Heart right ventricle (tissue), 16 donors: ENCODE results near the gene KDM5B. TPM values are rescaled to one million over a fixed set of nuclear protein-coding genes. Genes with fewer than 3 reads are reported as not detected.

ENCODE experiments used
- ATAC-seq, 8 donors: fragments of 200-7000 bp; cut with Tn5 transposase; one replicate each; pipeline ENCODE4 v1.9.1; 2020; ENCODE audit warnings: mild to moderate bottlenecking in 8 of 8, moderate library complexity in 8 of 8, moderate number of reproducible peaks in 1 of 8
- DNase-seq, 2 donors: peaks; one replicate each; pipeline ENCODE4 v3.0.0-alpha.2; 2020
- H3K27ac ChIP-seq, 10 donors: fragments of 200-600 bp; sonication (generic) in 2 of 10; one replicate each; pipeline versions ENCODE4 v1.5.0 to v1.8.0; 2020 to 2022; ENCODE audit warnings: mild to moderate bottlenecking in 3 of 10
- H3K27me3 ChIP-seq, 7 donors: fragments of 200-600 bp; one replicate each; pipeline ENCODE4 v1.8.0; 2021 to 2022; ENCODE audit warnings: mild to moderate bottlenecking in 2 of 7
- H3K36me3 ChIP-seq, 9 donors: fragments of 200-600 bp; sonication (generic) in 1 of 9; one replicate each; pipeline versions ENCODE4 v1.5.0 to v1.8.0; 2020 to 2022; ENCODE audit warnings: mild to moderate bottlenecking in 2 of 9
- H3K4me1 ChIP-seq, 9 donors: fragments of 200-600 bp; sonication (generic) in 1 of 9; one replicate each; pipeline versions ENCODE4 v1.5.0 to v1.8.0; 2020 to 2022; ENCODE audit warnings: mild to moderate bottlenecking in 4 of 9
- H3K4me3 ChIP-seq, 10 donors: fragments of 200-600 bp; sonication (generic) in 2 of 10; one replicate each; pipeline versions ENCODE4 v1.5.0 to v1.8.0; 2020 to 2022; ENCODE audit warnings: mild to moderate bottlenecking in 7 of 10, moderate library complexity in 2 of 10
- H3K9me3 ChIP-seq, 11 donors: fragments of 200-600 bp in 10 of 11; sonication (generic) in 2 of 11; one replicate each; pipeline versions ENCODE4 v1.5.0 to v1.8.0; 2013 to 2022; ENCODE audit warnings: mild to moderate bottlenecking in 2 of 11, control low read depth in 1 of 11, moderate library complexity in 1 of 11
- WGBS, 2 donors: extraction: QIAGEN DNeasy Blood & Tissue Kit; methylation state at CpG; one replicate each; pipeline ENCODE4 v1.1.7; 2013; ENCODE audit warnings: inconsistent platforms in 1 of 2; 5-methylcytosine and 5-hydroxymethylcytosine counted together
- intact Hi-C, 10 donors: fragments of 100-400 bp; cut with DNase I; formaldehyde crosslinking; loops; one replicate each; pipeline versions ENCODE4 v1.11.1 to v1.14.2; 2022
- polyA plus RNA-seq, 2 donors: library from polyadenylated mRNA; stranded (reverse); fragments of 200-250 nt; gene quantifications; one replicate each; pipeline ENCODE4 v1.2.3, GENCODE V29; 2013
- total RNA-seq, 10 donors: library from RNA; stranded (reverse); fragmentation: NEBNext Ultra II Directional in 3 of 10; extraction: Animal tissue kit (Norgen Biotek cat#: 25700) in 3 of 10; gene quantifications; one replicate each; pipeline versions ENCODE4 v1.2.1 to v1.2.4, GENCODE V29; 2021 to 2023
- TF ChIP-seq, protein P1 (sequence below), 9 donors: fragments of 200-600 bp; sonication (generic) in 2 of 9; IDR thresholded peaks; one replicate each; pipeline versions ENCODE4 v1.5.0 to v1.8.0; 2021 to 2022; ENCODE audit warnings: antibody characterized with exemption in 9 of 9, mild to moderate bottlenecking in 5 of 9, moderate library complexity in 1 of 9
- donor health status: Arrhythmogenic right ventricular cardiomyopathy.
- donor health status: ischemic (EF 13 %, LVEDD 7.1; RV severe dilation, severe dysfunction).
- donor health status: healthy with polysubstance abuse.
- donor health status: DM: no; HTN: yes; CAD: no.
- donor health status: DM: no; HTN: no; CAD: no.
- donor health status: ischemic (EF 25% LVEDD 6.9; RV normal size, moderate dysfunction).
- donor health status: ischemic (EF 25% LVEDD 5.7; RV mildly dilated, moderate dysfunction).
- donor health status: healthy.
- donor health status: DM: yes; HTN: yes; CAD: no.
- donor health status: Ischemic cardiomyopathy.
- donor health status: ischemic (EF 35%, LVEDD 5.7; RV mildly dilated, moderate dysfunction).
- donor health status: nonischemic (EF 11% LVEDD 7.7; RV severe dilation, severe dysfunction).
- donor health status: DM: yes; HTN: yes; CAD: no.
- donor health status: PGD.
- donor health status: ischemic (EF 29% LVEDD 5.4; RV normal size, mild dysfunction).
- donor health status: nonischemic (EF 23%, LVEDD 6.1; RV moderate dilation, normal function).

KDM5B gene
- total and polyA plus RNA-seq, 12 donors, result 4.9 to 18.5 (median 13.6) TPM

DNA sequence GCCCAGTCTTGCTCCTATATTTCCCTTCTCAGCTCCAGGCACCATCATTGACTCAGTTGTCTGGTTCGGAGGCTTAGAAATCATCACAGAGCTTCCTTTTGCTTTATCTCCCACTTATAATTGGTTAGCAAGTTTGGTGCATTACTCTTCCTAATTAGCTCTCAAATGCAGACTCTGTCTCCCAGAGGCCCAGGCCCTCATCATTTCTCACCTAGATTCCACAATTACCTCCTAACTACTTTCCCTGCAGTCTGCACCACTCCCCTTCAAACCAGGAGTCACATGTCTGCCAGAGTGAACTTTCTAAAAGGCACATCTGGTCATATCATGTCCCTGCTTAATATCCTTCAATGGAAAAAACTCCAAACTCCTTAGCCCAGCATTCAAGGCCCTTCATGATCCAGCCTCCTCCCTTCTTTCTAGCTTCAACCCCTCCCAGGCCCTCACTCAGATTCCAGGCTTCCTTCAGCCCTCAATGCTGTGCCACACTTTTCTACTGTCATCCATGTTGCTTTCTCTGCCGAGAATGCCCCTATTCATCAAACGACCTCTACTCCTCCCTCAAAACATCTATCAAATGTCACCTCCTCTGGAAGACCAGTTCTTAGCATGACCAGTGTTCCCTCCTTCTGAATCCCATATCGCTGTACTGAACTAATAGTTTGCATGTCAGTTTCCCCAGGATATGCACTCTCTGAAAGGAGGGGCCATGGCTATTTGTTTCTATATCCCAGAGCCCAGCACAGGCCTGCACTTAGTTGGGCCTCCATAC, 128.6 kb downstream of the KDM5B start:
- Histone ChIP-seq H3K27me3 (peaks cover 0 to 90% (median 28%) of the 10 kb centered on the region in 7 donors), H3K36me3 (no peaks in the 10 kb centered on the region), H3K4me3 (no peak overlapping the region), H3K27ac (no peak overlapping the region), H3K4me1 (no peaks in the 10 kb centered on the region), H3K9me3 (peaks cover 0 to 12% (median 0%) of the 10 kb centered on the region in 11 donors)
- TF ChIP-seq, protein P1, sequence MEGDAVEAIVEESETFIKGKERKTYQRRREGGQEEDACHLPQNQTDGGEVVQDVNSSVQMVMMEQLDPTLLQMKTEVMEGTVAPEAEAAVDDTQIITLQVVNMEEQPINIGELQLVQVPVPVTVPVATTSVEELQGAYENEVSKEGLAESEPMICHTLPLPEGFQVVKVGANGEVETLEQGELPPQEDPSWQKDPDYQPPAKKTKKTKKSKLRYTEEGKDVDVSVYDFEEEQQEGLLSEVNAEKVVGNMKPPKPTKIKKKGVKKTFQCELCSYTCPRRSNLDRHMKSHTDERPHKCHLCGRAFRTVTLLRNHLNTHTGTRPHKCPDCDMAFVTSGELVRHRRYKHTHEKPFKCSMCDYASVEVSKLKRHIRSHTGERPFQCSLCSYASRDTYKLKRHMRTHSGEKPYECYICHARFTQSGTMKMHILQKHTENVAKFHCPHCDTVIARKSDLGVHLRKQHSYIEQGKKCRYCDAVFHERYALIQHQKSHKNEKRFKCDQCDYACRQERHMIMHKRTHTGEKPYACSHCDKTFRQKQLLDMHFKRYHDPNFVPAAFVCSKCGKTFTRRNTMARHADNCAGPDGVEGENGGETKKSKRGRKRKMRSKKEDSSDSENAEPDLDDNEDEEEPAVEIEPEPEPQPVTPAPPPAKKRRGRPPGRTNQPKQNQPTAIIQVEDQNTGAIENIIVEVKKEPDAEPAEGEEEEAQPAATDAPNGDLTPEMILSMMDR (IDR thresholded peaks at IDR 0.05), result no peak
- intact Hi-C loops, result no loop called here
- no peak for ATAC-seq
- DNase-seq, result no peak
- WGBS, 2 donors, result 69 to 78% methylated on average over 4 of the region's 4 CpGs

DNA sequence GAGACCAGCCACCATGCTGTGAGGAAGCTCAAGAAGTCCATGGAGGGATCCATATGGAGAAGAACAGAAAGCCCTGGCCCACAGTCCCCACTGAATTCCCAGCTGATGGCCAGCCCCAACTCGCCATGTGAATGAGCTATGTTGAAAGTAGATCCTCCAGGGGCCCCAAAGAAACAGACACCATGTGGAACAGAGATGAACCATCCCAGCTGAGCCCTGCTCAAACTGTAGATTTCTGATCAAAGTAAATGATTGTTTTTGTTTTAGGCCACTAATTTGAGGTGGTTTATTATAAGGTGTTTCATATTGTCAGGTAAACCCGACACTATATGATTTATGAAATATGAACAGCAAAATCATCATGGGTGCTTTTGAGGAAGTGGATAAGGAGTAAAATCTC, 130.8 kb downstream of the KDM5B start:
- no peaks in the 10 kb centered on the region for H3K4me1 ChIP-seq
- H3K4me3 ChIP-seq, result no peak overlapping the region
- 87% methylated on average over 2 of the region's 2 CpGs for WGBS, 2 donors
- intact Hi-C loops, result no loop called here
- TF ChIP-seq, protein P1 (IDR thresholded peaks at IDR 0.05), result no peak
- DNase-seq, result no peak
- no peak for ATAC-seq
- H3K27me3 ChIP-seq, result peaks cover 0 to 79% (median 20%) of the 10 kb centered on the region in 7 donors
- H3K9me3 ChIP-seq, result peaks cover 0 to 12% (median 0%) of the 10 kb centered on the region in 11 donors
- no peaks in the 10 kb centered on the region for H3K36me3 ChIP-seq
- no peak overlapping the region for H3K27ac ChIP-seq

Other genes with a start within 250 kb of the KDM5B start
- under 1 TPM in 1 of 10 donors, not detected in 9; 0.02 TPM for gene SYT2, start 98.0 kb downstream of the KDM5B start, total RNA-seq
- under 1 TPM; under 0.01 to 0.07 TPM for gene SYT2, start 98.0 kb downstream of the KDM5B start, polyA plus RNA-seq
- gene PCAT6, start 2.5 kb upstream of the KDM5B start, total RNA-seq, result 1 to 10 TPM in 3 of 10 donors, under 1 TPM in 6, not detected in 1; 0.41 to 1.3 (median 0.81) TPM
- gene PCAT6, start 2.5 kb upstream of the KDM5B start, polyA plus RNA-seq, result 1 to 10 TPM in 1 of 2 donors, under 1 TPM in 1; 0.61 to 2.3 TPM
- gene RABIF, start 80.7 kb upstream of the KDM5B start, total RNA-seq, result 1 to 10 TPM; 3.2 to 6.0 (median 4.8) TPM
- gene RABIF, start 80.7 kb upstream of the KDM5B start, polyA plus RNA-seq, result 1 to 10 TPM; 2.0 to 8.1 TPM
- gene KLHL12, start 118.8 kb upstream of the KDM5B start, total RNA-seq, result 10 to 100 TPM; 15.1 to 31.5 (median 22.7) TPM
- gene KLHL12, start 118.8 kb upstream of the KDM5B start, polyA plus RNA-seq, result 10 to 100 TPM in 1 of 2 donors, 1 to 10 TPM in 1; 9.8 to 10.6 TPM
- gene ADIPOR1, start 149.9 kb upstream of the KDM5B start, total RNA-seq, result 100 to 1,000 TPM in 3 of 10 donors, 10 to 100 TPM in 7; 79.7 to 117 (median 95.0) TPM
- gene ADIPOR1, start 149.9 kb upstream of the KDM5B start, polyA plus RNA-seq, result 100 to 1,000 TPM in 1 of 2 donors, 10 to 100 TPM in 1; 56.3 to 116 TPM
- 100 to 1,000 TPM in 9 of 10 donors, 10 to 100 TPM in 1; 93.2 to 333 (median 223) TPM for gene CYB5R1, start 158.8 kb upstream of the KDM5B start, total RNA-seq
- gene CYB5R1, start 158.8 kb upstream of the KDM5B start, polyA plus RNA-seq, result 100 to 1,000 TPM; 119 to 263 TPM
- gene TMEM183A, start 199.0 kb upstream of the KDM5B start, total RNA-seq, result 10 to 100 TPM; 18.2 to 34.2 (median 21.1) TPM
- gene TMEM183A, start 199.0 kb upstream of the KDM5B start, polyA plus RNA-seq, result 10 to 100 TPM; 11.5 to 38.1 TPM
- 10 to 100 TPM in 9 of 10 donors, 1 to 10 TPM in 1; 9.5 to 60.6 (median 35.2) TPM for gene PPFIA4, start 218.1 kb upstream of the KDM5B start, total RNA-seq
- gene PPFIA4, start 218.1 kb upstream of the KDM5B start, polyA plus RNA-seq, result 10 to 100 TPM in 1 of 2 donors, 1 to 10 TPM in 1; 8.1 to 28.5 TPM